CD4-positive, alpha-beta T cell treated with Interleukin-10 for 1 hour (primary cell): ENCODE data around the gene ACCSL.
A peak's percentile ranks its signal among the peaks of the same experiment; 100 is the strongest.

Experiments
- DNase-seq: peaks from one replicate; pipeline ENCODE4 v3.0.0-alpha.2; 2020

Gene ACCSL

DNA sequence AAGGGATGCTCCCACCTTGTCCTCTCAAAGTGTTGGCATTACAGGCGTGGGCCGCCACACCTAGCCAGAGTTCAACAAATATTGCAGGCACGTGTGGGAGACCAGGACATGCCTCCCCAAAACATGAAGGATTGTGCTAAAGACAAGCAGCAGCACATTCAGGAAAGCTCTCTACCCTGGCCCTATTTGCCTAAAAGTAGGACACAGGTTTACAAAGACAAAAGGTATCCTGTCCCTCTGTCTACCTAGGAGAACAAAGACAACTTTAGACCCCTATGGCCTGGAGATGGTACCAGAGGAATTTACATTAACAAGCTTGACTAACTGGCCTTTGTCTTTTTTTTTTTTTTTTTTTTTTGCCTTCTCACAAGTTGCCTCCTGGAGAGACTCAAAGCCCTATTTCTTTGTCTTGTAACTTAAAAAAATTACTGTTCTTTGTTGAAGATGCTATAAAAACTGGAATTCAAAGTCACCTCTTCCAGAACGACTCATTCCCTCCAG lies 17.4 kb downstream of the ACCSL start:
- DNase-seq: no peak

DNA sequence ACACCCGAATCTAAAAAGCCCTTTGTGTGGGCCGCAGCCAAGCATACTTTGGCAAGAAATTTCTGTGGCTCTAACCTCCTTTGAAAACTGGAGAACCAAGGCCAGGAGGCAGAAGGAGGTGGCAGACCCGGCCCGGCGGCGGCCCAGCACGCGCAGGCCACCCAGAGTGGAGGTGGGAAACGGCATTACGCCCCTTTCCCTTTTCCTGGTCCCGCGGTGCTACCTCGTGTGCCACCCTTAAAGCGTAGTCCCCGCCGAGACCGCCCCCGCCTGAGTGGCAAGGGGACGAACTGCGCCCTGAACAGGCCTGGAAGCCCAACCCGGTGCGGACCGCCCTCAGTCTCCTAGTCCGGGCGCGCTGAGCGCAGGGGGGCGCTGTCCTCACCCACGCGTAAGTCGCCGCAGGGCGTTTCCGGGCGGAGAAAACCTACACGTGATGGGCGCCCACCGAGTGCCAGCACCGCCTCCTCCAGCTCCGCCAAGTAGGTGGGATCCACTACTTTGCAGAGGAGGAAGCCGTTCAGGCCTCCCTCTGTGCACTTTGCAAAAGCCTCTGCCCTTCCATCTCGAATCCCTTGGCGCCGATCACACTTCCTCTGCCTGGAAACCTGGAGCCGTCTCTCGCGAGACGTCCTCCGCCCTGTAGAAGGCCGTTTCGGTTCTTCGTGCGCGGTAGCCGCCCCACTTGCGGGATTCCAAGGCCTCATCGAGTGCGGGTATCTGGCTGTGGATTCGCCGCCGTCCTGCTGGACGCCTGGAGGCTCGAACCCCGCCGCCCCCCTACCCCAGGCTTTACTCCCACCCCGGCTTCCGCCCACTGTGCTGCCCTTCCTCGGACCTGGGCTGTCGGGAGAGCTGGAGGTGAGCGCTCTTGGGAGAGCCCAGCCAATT lies 18.3 kb downstream of the ACCSL start, which contains the start of gene ACCS:
Gene ACCS (plus strand): TSS at position 430 of the 891 bp plus-strand sequence. CDS start 1,358 bp downstream, outside the sequence.
- DNase-seq: peak; percentile 90

DNA sequence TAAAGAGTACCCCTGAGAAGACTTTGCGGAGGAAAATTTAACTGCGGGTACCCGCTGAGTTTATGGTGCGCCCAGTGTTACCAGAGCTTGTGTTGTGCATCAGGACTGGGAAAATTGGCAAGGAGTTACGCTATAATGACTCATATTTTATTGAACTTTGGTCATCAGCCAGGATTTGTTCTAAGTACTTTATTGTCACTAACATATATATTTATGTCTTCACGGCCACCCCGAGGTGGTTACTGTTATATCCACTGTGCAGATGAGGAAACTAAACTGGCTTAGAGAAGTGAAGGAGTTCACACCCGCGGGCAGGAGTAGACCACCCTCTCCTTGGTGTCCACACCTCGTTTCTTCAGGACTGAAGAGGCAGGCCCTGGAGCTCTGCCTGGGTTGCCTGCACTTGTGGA lies 19.0 kb downstream of the ACCSL start:
- peak; percentile 2 for DNase-seq

DNA sequence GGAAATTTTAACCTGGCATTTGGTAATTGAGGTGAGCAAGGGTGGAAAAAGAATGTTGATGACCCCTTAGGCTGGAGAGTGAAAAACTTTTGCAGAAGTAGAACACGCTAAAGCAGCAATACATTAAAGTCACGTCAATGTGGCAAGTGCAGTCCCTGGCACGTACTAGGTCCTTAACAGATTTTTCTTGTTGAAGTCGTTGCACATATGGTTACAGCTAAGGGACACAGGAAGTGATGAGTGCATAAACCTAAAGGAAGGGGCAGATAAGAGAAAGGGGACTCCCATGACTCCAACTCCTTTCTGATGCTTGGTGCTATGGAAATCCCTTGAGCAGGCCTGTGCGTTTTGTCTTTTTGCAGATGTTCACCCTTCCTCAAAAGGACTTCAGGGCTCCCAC lies 19.5 kb downstream of the ACCSL start:
- no peak for DNase-seq

DNA sequence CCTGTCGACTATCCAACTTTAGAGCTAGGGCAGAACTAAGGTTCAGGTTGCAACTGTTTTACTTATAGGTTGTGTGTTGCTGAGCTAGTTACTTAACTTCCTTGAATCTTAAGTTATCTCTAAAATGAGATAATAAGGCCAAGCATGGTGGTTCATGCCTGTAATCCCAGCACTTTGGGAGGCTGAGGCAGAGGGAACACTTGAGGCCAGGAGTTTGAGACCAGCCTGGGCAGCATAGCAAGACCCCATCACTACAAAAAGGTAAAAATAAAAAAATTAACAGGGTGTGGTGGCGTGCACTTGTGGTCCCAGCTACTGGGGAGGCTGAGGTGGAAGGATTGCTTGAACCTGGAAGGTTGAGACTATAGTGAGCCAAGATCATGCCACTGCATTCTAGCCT lies 20.4 kb downstream of the ACCSL start:
- DNase-seq: no peak

DNA sequence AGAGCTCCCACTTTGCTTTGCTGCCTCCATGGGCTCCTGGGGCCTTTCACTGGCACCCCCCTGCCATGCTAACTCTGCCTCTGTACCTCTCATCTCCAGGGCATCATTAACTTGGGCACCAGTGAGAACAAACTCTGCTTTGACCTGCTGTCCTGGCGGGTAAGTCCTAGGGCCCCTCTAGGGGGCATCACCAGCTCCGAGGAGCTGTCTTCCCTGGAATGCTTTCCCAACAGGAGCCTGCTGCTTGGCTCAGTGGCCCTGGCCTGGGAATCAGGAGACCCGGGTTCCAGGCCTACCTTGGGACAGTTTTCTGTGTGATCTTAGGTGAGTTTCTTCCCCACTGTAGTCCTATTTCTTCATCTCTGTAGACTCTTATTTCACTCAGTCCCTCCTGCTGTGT lies 23.4 kb downstream of the ACCSL start:
- no peak for DNase-seq

DNA sequence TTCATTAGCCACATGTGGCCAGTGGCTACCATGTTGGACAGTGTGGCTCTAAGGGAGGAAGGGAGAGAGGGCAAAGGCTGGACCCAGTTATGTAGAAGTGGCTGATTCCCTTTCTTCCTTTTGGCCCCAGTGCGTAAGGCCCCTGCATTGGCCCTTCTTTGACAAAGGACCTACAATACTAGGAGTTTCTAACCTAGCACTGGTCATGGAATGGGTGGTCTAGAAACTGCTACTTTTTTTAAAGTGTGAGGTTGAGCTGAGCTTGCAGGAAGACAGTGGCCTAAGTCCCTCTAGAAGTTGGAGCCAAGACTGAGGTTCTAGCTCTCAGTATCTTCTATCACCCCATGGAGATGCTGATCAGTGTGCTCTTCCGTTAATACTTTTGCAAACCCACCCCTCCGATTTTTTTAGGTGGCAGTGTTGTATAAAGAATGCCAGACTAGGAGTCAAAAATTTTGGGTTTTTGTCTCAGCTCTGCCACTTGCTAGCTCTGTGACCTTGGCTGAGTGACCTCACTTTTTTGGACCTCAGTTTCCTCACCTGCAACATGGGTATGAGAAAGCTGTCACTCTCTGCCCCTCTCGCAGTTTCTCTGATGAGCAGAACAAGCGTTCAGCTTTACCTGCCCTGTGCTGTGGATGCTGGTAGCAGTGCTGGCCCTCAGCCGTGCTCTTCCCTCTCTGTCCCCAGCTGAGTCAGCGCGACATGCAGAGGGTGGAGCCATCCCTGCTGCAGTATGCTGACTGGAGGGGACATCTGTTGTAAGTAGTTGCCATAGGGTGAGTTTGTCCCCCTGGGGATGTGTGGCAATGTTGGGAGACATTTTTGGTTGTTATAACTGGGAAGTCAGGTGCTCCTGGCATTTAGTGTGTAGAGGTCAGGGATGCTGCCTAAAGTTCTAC lies 25.2 kb downstream of the ACCSL start:
- no peak for DNase-seq

DNA sequence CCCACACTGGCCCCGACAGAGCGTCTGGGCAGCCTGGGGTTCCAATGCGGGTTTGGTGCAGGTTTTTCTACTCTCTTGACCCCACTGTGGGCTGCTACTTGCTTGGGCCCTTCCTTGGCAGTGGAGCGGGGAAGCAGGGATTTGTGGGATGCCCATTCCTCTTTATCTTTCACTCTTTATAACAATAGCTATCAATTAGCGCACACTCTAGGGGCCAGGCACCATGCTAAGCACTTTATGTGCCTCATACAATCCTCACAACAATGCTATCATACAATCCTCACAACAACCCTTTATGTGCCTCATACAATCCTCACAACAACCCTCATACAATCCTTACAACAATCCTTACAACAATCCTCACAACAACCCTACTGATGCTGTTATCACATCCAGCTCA lies 31.0 kb downstream of the ACCSL start:
- DNase-seq: no peak

DNA sequence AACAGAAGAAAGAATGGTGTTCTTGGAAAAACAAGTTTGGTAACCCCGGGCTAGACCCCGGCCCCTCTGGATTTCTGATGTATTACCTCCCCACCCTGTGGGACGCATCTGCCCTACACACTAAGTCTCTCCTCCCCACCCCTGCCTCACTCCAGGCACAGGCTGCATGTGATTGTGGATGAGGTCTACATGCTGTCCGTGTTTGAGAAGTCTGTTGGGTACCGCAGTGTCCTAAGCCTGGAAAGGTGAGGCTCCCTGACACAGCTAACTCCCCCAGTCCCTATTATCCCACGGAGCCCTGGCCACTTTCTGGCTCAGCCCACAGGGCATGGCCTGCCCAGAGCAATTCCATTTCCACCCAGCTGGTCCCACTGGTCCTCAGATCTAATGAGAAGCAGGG lies 31.6 kb downstream of the ACCSL start:
- no peak for DNase-seq

DNA sequence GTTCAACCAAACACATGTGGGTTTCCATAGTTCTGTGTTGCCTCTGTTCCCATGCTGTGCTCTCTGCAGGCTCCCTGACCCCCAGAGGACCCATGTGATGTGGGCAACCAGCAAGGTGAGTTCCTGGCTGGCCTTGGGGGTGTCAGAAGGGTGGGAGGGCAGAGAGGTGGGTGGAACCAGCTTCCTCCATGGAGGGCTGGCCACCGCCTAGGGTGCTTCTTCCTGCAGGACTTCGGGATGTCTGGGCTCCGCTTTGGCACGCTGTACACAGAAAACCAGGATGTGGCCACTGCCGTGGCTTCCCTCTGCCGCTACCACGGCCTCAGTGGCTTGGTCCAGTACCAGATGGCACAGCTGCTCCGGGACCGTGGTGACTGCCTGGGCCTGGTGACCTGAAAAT lies 33.2 kb downstream of the ACCSL start:
- no peak for DNase-seq

DNA sequence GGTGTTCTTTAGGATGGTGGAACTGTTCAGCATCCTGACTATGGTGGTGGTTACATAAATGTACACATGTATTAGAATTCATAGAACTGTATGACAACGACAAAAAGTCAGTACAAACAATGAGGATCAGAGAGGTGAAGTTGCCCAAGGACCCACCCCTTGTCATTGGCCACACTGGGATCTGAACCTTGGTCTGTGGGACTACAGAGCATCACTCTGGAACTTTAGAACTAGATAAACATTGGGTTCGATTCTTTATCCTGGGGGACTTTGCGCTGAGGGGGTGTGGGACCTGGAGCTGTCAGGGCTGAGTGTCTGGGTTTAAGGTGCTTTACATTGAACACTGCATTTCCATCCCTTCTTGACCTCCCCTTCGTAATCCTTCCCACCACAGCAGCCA lies 34.9 kb downstream of the ACCSL start:
- no peak for DNase-seq

DNA sequence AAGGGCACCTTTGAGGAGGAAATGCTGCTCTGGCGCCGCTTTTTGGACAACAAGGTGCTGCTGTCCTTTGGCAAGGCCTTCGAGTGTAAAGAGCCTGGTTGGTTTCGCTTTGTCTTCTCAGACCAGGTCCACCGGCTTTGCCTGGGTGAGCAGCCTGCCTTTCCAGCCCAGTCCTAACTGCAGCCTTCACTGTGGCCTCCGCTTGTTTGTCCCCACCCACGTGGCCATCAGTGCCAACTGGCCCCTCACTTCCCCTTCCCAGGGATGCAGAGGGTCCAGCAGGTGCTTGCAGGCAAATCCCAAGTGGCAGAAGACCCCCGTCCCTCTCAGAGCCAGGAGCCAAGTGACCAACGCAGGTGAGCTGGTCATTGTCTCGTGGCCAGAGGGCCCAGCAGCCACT lies 35.7 kb downstream of the ACCSL start:
- no peak for DNase-seq

DNA sequence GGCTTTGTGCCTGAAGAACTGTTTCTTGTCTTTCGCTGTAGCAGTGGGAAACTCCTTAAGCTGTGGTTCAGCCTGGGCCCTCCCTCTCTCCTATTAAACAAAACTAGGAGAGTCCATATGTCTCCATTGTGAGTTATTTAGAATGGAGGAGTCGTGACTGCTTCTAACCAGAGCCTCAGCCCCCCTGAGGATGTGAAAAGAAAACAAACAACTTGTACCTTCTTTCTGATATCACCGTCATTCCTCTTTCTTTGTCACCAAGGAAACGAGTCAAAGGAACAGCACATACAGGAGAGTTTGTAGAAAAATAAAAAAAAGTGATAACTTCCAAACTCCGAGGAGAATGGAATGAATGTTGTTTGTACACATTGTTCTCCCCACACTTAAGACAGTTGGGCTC lies 36.1 kb downstream of the ACCSL start:
- DNase-seq: no peak

DNA sequence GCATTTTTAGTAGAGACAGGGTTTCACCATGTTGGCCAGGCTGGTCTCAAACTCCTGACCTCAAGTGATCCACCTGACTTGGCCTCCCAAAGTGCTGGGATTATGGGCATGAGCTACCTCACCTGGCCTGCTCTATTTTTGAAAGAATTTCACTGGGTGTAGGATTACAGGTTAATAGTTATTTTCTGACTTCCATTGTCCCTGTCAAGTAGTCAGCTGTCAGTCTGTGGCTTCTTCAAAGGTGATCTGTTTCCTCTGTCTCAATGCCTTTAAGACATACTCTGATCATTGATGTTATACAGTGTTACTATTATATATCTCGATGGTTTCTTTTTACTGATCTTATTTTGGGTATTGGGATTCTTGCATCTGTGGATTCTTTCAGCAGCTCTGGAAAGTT lies 37.5 kb downstream of the ACCSL start:
- no peak for DNase-seq

DNA sequence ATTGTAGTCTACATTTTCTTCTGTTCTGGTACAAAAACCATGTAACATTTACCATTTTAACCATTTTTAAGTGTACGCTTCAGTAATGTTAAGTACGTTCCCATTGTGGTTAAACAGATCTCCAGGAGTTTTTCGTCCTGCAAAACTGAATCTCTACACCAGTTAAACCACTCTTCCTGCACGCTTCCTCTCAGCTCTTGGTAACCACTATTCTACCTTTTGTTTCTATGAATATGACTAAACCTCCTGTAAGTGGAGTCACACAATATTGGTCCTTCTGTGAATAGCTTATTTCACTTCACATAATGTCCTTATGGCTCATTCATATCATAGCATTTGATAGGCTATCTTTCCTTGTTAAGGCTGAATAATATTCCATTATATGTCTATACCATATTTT lies 40.6 kb downstream of the ACCSL start:
- no peak for DNase-seq

DNA sequence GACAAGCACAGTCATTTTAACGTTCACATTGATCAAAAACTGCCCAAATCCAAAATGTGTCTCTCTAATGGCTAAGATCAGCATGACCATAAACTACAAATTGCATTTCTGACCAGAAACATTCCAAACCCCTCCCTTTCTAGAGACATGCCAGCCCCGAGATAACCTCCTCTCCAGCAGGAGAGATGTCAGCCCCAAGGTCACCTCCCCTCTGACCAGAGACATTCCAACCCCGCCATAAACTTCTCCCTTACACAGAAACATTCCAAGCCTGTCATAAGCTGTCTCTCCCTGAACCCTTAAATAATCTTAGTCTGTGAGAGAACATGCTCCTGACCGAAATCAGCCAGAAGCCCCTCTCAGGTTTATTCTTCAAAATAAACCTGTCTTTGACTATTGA lies 41.1 kb downstream of the ACCSL start:
- no peak for DNase-seq

DNA sequence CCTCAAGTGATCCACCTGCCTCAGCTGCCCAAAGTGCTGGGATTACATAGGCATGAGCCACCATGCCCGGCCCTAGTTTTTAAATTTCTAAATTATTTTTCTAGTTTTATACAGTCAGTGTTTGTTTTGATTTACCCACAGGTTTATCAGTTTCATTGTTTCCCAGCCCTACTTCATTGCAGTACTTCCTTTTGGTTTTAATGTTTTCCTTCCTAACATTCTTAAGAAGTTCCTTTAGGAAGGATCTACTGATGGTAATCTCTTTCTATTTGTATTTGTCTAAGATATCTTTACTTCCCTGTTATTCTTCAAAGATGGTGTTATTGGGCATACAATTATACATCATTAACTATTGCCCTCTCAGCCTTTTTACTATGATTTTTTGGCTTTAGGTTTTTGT lies 42.8 kb downstream of the ACCSL start:
- no peak for DNase-seq

DNA sequence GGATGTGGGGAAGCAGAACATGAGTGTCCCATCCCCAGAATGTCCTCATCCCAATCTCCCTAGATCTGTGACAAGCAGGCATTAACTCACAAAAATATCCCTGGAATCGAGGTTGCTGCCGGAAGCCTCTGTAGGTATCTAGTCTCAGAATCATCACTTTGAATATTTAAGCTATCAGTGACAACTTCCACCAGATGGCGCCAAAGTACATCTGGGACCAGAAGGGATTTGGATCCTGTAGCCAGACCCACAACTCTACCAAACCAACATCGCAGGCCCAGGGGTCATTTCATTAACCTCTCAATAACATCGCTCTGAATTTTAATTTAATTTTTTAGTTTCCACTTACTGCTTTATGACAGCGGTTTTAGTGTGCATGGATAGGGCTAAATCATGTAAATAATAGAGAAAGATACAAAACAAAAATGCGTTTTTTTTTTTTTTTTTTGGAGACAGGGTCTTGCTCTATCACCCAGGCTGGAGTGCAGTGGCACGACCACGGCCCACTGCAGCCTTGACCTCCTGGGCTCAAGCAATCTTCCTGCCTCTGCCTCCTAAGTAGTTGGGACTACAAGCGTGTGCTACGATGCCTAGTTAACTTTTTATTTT lies 46.6 kb downstream of the ACCSL start:
- peak; percentile 85 for DNase-seq

DNA sequence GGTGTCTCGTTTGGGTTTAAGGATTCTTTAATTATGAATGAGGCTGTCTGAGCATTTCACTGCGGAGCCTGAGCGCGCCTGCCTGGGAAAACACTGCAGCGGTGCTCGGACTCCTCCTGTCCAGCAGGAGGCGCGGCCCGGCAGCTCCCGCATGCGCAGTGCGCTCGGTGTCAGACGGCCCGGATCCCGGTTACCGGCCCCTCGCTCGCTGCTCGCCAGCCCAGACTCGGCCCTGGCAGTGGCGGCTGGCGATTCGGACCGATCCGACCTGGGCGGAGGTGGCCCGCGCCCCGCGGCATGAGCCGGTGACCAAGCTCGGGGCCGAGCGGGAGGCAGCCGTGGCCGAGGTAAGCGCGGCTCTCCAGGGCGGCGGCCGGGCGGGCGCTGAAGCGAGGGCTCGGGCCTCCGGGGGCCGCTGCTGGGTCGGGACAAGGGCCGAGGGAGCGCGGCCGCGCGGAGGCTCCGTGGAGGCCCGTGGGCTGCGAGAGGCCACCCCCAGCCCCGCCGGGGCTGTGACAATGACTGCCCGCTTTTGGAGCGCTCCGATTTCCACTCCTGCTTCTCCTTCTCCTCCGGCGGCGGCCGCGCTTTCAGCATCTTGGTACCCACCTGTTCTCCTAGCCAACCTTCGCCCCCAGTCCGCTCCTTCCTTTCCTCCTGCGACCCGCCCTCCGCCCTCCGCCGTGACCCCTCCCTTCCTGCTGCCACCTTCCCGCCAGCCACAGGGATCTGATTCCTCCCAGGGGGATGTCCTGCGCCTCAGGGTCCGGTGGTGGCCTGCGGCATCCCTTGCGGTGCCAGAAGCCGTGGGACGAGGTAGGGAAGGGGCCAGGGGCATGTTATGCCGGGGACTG lies 48.0 kb downstream of the ACCSL start, which contains the start of gene EXT2:
Gene EXT2 (plus strand): TSS at position 173 of the 854 bp plus-strand sequence. CDS start 12,035 bp downstream, outside the sequence.
- peak; percentile 88 for DNase-seq

DNA sequence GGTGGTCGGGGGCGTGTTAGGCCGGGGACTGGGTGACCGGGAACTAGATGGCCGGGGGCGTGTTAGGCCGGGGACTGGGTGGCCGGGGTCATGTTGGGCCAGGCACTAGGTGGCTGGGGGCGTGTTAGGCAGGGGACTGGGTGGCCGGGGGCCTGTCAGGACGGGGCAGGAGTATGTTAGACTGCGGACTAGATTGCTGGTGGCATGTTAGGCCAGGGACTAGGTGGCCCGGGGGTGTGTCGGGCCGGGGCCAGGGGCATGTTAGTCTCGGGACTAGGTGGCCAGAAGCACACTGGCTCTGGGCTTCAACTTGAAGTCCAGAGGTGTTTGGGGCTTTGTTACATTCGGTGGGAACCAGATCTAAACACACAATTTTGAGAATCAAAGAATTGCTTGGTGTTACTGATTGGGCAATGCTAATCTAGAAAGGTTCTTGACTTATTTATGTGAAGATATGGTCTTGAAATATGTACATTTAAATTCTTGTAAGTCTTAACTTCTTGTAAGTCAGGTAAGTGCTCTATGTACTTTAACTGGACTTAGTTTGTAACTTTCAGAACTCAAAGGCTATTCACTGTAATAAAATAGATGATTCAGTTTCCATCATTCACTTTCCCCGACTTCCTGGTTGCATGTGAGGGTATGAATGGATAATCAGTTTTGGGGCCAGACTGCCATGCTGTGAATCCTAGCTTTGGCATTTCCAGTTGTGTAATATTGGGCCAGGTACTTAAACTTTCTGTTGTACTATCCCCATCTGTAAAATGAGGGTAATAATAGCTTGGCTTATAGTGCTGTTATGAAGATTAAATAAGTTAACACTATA lies 48.8 kb downstream of the ACCSL start:
- DNase-seq: no peak

DNA sequence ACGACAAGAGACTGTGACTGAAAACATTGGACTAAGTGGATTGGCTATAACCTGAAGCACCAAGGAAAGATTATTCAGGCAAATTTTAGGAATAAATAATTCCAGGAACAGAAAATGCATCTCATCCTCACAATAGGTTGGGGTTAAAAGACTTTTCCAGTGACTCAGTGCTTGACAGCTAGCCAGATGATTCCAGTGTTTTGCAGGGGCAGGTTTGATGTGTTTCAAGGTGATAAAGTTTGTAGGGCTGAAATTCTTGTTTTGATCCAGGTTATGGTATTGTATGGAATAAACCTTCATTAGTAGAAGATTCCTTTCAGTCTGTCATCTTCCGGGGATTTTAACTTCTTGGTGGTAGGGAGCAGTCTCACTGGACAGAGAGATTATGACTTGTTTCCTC lies 50.0 kb downstream of the ACCSL start:
- no peak for DNase-seq
